Measurements from ENCODE around the gene ALDH1A3. TPM values are rescaled to one million over a fixed set of nuclear protein-coding genes. Genes with fewer than 3 reads are reported as not detected.

The ALDH1A3 gene
- total and polyA plus RNA-seq, 2 of the 13 experiments (the other 11 are each of a cell fraction or from before 2014, with no cell fraction given) = not detected

DNA sequence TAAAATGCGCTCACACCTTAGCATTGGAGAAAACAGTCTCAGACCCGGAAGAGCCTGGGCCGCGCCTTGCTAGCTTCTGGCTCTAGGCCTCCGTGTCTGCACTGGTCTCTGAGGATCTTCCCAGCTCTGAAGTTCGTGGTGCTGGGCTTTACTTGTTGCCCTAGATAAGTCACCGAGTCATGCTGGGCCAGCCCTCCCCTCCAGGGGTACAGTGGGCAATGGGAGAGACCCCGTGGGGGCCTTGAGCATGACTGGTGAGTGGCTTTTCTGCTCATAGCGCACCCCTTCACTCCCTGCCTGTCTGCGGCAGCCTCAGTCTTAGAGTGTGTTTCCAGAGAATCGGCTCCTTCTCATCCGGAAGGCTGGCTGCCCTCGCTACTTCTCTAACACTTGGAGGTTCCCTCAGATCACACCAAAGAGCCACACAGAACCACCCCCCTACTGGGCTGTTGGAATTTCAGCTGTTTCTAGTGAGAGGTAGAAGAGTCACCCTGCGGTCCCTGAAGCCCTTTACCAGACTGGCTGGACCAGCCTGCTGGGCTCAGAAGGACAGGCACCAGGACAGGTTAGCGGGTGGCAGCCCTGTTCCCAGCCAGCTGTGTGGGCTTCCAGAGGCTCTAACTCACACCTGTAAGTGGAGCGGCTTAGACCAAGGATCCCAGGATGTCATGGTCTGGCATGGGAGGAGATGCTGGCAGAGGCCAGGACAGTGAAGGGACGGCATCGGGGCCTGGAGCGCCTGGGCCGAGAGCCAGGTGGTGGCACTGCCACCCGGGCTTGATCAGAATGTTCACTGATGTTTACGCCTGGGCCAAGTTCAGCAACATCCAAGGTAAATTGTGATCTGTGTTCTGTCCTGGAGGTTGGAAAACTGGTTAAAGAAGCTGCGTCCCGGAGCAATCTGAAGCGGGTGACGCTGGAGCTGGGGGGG, 17.9 kb downstream of the ALDH1A3 start:
- H3K9me3 ChIP-seq (ENCODE audit: low read length) = no peaks in the 10 kb centered on the region
- BruUV-seq (replicated peaks) = no TSS peak
- intact Hi-C loops (cut with micrococcal nuclease; ENCODE audit: unreplicated experiment) = no loop called here
- H3K36me3 ChIP-seq (replicated peaks in 1 of 2; ENCODE audit: control insufficient read depth in 1 of 2, insufficient read depth in 2 of 2, low read length in 2 of 2) = no peaks in the 10 kb centered on the region
- ChIA-PET POLR2A (no interaction called here), CTCF (ENCODE audit: low intra/inter-chr PET ratio, low total read pairs) (no interaction called here)
- no peaks in the 10 kb centered on the region for H4K20me1 ChIP-seq (ENCODE audit: insufficient read depth, low read length)
- H2AFZ ChIP-seq (ENCODE audit: low read length) = no peak overlapping the region
- no peak for DNase-seq (ENCODE audit: low spot score)
- in situ Hi-C loops (cut with HindIII; ENCODE audit: extremely low pct_ligation_motif_present, low pct_unique_long_range_greater_than_20kb) = no loop called here
- H3K79me2 ChIP-seq (ENCODE audit: insufficient read depth, low read length) = no peaks in the 10 kb centered on the region
- ATAC-seq = no peak
- peaks cover 10 to 94% of the 10 kb centered on the region in 2 experiments; a peak in 4 of 5 replicates for H3K27me3 ChIP-seq (ENCODE audit: control insufficient read depth in 1 of 2, insufficient read depth in 2 of 2, low read length in 2 of 2)
- no peak overlapping the region for H3K4me3 ChIP-seq (replicated peaks in 1 of 3; ENCODE audit: insufficient read depth in 1 of 3, low read depth in 2 of 3, low read length in 3 of 3)
- H3K4me2 ChIP-seq (ENCODE audit: low read depth, low read length) = no peak overlapping the region
- WGBS (ENCODE audit: low lambda C conversion rate) = 45% methylated on average over 6 of the region's 26 CpGs
- no peak overlapping the region for H3K9ac ChIP-seq (ENCODE audit: insufficient read depth, low read depth, low read length)
- H3K4me1 ChIP-seq (ENCODE audit: insufficient read depth, low read length) = peaks cover 5% of the 10 kb centered on the region
- H3K27ac ChIP-seq (ENCODE audit: extremely low read length, insufficient read depth, low read length) = no peak overlapping the region
- no peak for FAIRE-seq
- TF ChIP-seq, protein P1, sequence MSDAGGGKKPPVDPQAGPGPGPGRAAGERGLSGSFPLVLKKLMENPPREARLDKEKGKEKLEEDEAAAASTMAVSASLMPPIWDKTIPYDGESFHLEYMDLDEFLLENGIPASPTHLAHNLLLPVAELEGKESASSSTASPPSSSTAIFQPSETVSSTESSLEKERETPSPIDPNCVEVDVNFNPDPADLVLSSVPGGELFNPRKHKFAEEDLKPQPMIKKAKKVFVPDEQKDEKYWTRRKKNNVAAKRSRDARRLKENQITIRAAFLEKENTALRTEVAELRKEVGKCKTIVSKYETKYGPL (CRISPR knock-in tag; IDR thresholded peaks at IDR 0.05) = no peak
- TF ChIP-seq KLF16 (CRISPR knock-in tag; IDR thresholded peaks at IDR 0.05) = no peak
- no peak for TF ChIP-seq BCL6 (CRISPR knock-in tag; IDR thresholded peaks at IDR 0.05)
- TF ChIP-seq, protein P2, sequence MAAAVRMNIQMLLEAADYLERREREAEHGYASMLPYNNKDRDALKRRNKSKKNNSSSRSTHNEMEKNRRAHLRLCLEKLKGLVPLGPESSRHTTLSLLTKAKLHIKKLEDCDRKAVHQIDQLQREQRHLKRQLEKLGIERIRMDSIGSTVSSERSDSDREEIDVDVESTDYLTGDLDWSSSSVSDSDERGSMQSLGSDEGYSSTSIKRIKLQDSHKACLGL (CRISPR knock-in tag; IDR thresholded peaks at IDR 0.05) = no peak
- TF ChIP-seq ARNT (IDR thresholded peaks at IDR 0.05) = no peak
- TF ChIP-seq, protein P3, sequence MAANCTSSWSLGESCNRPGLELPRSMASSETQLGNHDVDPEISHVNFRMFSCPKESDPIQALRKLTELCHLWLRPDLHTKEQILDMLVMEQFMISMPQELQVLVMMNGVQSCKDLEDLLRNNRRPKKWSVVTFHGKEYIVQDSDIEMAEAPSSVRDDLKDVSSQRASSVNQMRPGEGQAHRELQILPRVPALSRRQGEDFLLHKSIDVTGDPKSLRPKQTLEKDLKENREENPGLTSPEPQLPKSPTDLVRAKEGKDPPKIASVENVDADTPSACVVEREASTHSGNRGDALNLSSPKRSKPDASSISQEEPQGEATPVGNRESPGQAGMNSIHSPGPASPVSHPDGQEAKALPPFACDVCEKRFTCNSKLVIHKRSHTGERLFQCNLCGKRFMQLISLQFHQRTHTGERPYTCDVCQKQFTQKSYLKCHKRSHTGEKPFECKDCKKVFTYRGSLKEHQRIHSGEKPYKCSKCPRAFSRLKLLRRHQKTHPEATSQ (CRISPR knock-in tag; IDR thresholded peaks at IDR 0.05; ENCODE audit: borderline replicate concordance) = no peak
- TF ChIP-seq IRX3 (CRISPR knock-in tag; IDR thresholded peaks at IDR 0.05; ENCODE audit: borderline replicate concordance, low read depth) = no peak
- no peak for TF ChIP-seq ZC3H4 (CRISPR knock-in tag; IDR thresholded peaks at IDR 0.05; ENCODE audit: borderline replicate concordance)
- TF ChIP-seq, protein P4, sequence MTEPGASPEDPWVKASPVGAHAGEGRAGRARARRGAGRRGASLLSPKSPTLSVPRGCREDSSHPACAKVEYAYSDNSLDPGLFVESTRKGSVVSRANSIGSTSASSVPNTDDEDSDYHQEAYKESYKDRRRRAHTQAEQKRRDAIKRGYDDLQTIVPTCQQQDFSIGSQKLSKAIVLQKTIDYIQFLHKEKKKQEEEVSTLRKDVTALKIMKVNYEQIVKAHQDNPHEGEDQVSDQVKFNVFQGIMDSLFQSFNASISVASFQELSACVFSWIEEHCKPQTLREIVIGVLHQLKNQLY (CRISPR knock-in tag; IDR thresholded peaks at IDR 0.05) = no peak
- TF ChIP-seq ELF4 (CRISPR knock-in tag; IDR thresholded peaks at IDR 0.05; ENCODE audit: borderline replicate concordance) = no peak
- no peak for TF ChIP-seq ZNF468 (CRISPR knock-in tag; IDR thresholded peaks at IDR 0.05)
- TF ChIP-seq, protein P5, sequence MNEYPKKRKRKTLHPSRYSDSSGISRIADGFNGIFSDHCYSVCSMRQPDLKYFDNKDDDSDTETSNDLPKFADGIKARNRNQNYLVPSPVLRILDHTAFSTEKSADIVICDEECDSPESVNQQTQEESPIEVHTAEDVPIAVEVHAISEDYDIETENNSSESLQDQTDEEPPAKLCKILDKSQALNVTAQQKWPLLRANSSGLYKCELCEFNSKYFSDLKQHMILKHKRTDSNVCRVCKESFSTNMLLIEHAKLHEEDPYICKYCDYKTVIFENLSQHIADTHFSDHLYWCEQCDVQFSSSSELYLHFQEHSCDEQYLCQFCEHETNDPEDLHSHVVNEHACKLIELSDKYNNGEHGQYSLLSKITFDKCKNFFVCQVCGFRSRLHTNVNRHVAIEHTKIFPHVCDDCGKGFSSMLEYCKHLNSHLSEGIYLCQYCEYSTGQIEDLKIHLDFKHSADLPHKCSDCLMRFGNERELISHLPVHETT (CRISPR knock-in tag; conservative IDR thresholded peaks at IDR 0.05) = no peak
- no peak for TF ChIP-seq NBN (conservative IDR thresholded peaks at IDR 0.05)
- TF ChIP-seq, protein P6, sequence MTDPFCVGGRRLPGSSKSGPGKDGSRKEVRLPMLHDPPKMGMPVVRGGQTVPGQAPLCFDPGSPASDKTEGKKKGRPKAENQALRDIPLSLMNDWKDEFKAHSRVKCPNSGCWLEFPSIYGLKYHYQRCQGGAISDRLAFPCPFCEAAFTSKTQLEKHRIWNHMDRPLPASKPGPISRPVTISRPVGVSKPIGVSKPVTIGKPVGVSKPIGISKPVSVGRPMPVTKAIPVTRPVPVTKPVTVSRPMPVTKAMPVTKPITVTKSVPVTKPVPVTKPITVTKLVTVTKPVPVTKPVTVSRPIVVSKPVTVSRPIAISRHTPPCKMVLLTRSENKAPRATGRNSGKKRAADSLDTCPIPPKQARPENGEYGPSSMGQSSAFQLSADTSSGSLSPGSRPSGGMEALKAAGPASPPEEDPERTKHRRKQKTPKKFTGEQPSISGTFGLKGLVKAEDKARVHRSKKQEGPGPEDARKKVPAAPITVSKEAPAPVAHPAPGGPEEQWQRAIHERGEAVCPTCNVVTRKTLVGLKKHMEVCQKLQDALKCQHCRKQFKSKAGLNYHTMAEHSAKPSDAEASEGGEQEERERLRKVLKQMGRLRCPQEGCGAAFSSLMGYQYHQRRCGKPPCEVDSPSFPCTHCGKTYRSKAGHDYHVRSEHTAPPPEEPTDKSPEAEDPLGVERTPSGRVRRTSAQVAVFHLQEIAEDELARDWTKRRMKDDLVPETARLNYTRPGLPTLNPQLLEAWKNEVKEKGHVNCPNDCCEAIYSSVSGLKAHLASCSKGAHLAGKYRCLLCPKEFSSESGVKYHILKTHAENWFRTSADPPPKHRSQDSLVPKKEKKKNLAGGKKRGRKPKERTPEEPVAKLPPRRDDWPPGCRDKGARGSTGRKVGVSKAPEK (CRISPR knock-in tag; IDR thresholded peaks at IDR 0.05; ENCODE audit: borderline replicate concordance) = no peak
